Memory B cell (primary cell): ENCODE measurements around the gene SNAPC5.
A peak's percentile ranks its signal among the peaks of the same experiment; 100 is the strongest.
"Not testable (repeated sequence)": the region's sequence is repeated elsewhere in the genome, so short reads cannot be mapped to it uniquely, and the experiment has no call there.

Experiments used
- ATAC-seq: fragments of 150-1000 bp; cut with Tn5 transposase; 2 replicates; pipeline ENCODE4 v1.10.0; 2021; ENCODE audit warnings: low read depth, mild to moderate bottlenecking, moderate library complexity
- DNase-seq, 2 donors: peaks; one replicate each; pipeline ENCODE4 v3.0.0; 2022; ENCODE audit warnings: low spot score in 2 of 2
- H3K27ac Mint-ChIP-seq: one replicate; pipeline ENCODE4 v1.8.0; 2022; ENCODE audit warnings: mild to moderate bottlenecking, moderate library complexity, mixed read lengths
- H3K27me3 Mint-ChIP-seq: one replicate; pipeline ENCODE4 v1.8.0; 2022; ENCODE audit warnings: mixed read lengths
- H3K36me3 Mint-ChIP-seq: one replicate; pipeline ENCODE4 v1.8.0; 2022; ENCODE audit warnings: mild to moderate bottlenecking, mixed read lengths
- H3K4me1 Mint-ChIP-seq: one replicate; pipeline ENCODE4 v1.8.0; 2022; ENCODE audit warnings: mixed read lengths
- H3K4me3 Mint-ChIP-seq: one replicate; pipeline ENCODE4 v1.8.0; 2022; ENCODE audit warnings: mild to moderate bottlenecking, moderate library complexity, mixed read lengths
- H3K9me3 Mint-ChIP-seq: one replicate; pipeline ENCODE4 v1.8.0; 2022; ENCODE audit warnings: mixed read lengths

Gene SNAPC5

GRCh38 chr15:66503041-66503648 lies 5.6 kb upstream of the SNAPC5 start:
- not testable (repeated sequence) for DNase-seq, H3K9me3 Mint-ChIP-seq, H3K27me3 Mint-ChIP-seq, ATAC-seq
- Mint-ChIP-seq H3K36me3 (peaks cover 13% of the 10 kb centered on the region), H3K4me3 (peak overlapping the region; percentile 100), H3K27ac (peak overlapping the region; percentile 96), H3K4me1 (peaks cover 21% of the 10 kb centered on the region)

GRCh38 chr15:66502491-66502890 lies 4.9 kb upstream of the SNAPC5 start:
- H3K4me3 Mint-ChIP-seq, result peak overlapping the region; percentile 100
- ATAC-seq (no peak), DNase-seq (no peak)
- H3K27me3 Mint-ChIP-seq, result no peaks in the 10 kb centered on the region
- H3K4me1 Mint-ChIP-seq, result peaks cover 24% of the 10 kb centered on the region
- H3K27ac Mint-ChIP-seq, result peak overlapping the region; percentile 96
- peaks cover 16% of the 10 kb centered on the region for H3K36me3 Mint-ChIP-seq
- H3K9me3 Mint-ChIP-seq, result no peaks in the 10 kb centered on the region

- H3K36me3 Mint-ChIP-seq, result peaks cover 16% of the 10 kb centered on the region
- H3K4me1 Mint-ChIP-seq, result peaks cover 21% of the 10 kb centered on the region
- H3K4me3 Mint-ChIP-seq, DNase-seq, H3K9me3 Mint-ChIP-seq, H3K27me3 Mint-ChIP-seq, ATAC-seq: not testable (repeated sequence)
- peak overlapping the region; percentile 56 for H3K27ac Mint-ChIP-seq
These were observed 2.8 kb upstream of the SNAPC5 start for GRCh38 chr15:66500346-66500745.

- DNase-seq, result peak; percentile 29 to 45
These were observed 1.2 kb upstream of the SNAPC5 start for GRCh38 chr15:66498501-66499386.

GRCh38 chr15:66496951-66497501 lies 536 bp downstream of the SNAPC5 start:
- peak overlapping the region; percentile 98 for H3K27ac Mint-ChIP-seq
- ATAC-seq (peak; percentile 28), DNase-seq (no peak)
- H3K4me3 Mint-ChIP-seq, result peak overlapping the region; percentile 98
- H3K36me3 Mint-ChIP-seq, result peaks cover 22% of the 10 kb centered on the region
- peaks cover 17% of the 10 kb centered on the region for H3K4me1 Mint-ChIP-seq
- no peaks in the 10 kb centered on the region for H3K27me3 Mint-ChIP-seq
- H3K9me3 Mint-ChIP-seq, result no peaks in the 10 kb centered on the region

More at GRCh38 chr15:66498501-66499386, 1.2 kb upstream of the SNAPC5 start:
- peaks cover 22% of the 10 kb centered on the region for H3K4me1 Mint-ChIP-seq
- no peaks in the 10 kb centered on the region for H3K9me3 Mint-ChIP-seq
- H3K36me3 Mint-ChIP-seq, result peaks cover 18% of the 10 kb centered on the region
- peak overlapping the region; percentile 56 for H3K27ac Mint-ChIP-seq
- H3K4me3 Mint-ChIP-seq, result no peak overlapping the region
- H3K27me3 Mint-ChIP-seq, result no peaks in the 10 kb centered on the region
- ATAC-seq, result no peak

- H3K36me3 Mint-ChIP-seq, result peaks cover 15% of the 10 kb centered on the region
These were observed 3.3 kb downstream of the SNAPC5 start for GRCh38 chr15:66494262-66494661.

GRCh38 chr15:66491846-66492245 lies 5.7 kb downstream of the SNAPC5 start:
- ATAC-seq, result no peak
- Mint-ChIP-seq H3K27ac (no peak overlapping the region), H3K4me1 (peaks cover 10% of the 10 kb centered on the region), H3K9me3 (no peaks in the 10 kb centered on the region), H3K27me3 (no peaks in the 10 kb centered on the region), H3K36me3 (peaks cover 13% of the 10 kb centered on the region), H3K4me3 (no peak overlapping the region)
- DNase-seq, result no peak

More at GRCh38 chr15:66494262-66494661, 3.3 kb downstream of the SNAPC5 start:
- no peak overlapping the region for H3K4me3 Mint-ChIP-seq
- no peaks in the 10 kb centered on the region for H3K9me3 Mint-ChIP-seq
- H3K4me1 Mint-ChIP-seq, result peaks cover 14% of the 10 kb centered on the region
- H3K27ac Mint-ChIP-seq, result peak overlapping the region; percentile 21
- DNase-seq, result no peak
- ATAC-seq, result no peak
- H3K27me3 Mint-ChIP-seq, result no peaks in the 10 kb centered on the region

GRCh38 chr15:66489179-66489791 lies 8.3 kb downstream of the SNAPC5 start:
- H3K4me1 Mint-ChIP-seq, result peaks cover 1% of the 10 kb centered on the region
- DNase-seq (no peak), ATAC-seq (no peak)
- peaks cover 17% of the 10 kb centered on the region for H3K36me3 Mint-ChIP-seq
- no peaks in the 10 kb centered on the region for H3K27me3 Mint-ChIP-seq
- H3K9me3 Mint-ChIP-seq, result no peaks in the 10 kb centered on the region
- no peak overlapping the region for H3K27ac Mint-ChIP-seq
- no peak overlapping the region for H3K4me3 Mint-ChIP-seq

- no peak for ATAC-seq
- H3K27ac Mint-ChIP-seq, result no peak overlapping the region
- H3K27me3 Mint-ChIP-seq, result no peaks in the 10 kb centered on the region
These were observed 9.0 kb downstream of the SNAPC5 start for GRCh38 chr15:66488525-66488924.

GRCh38 chr15:66486887-66487286 lies 10.7 kb downstream of the SNAPC5 start:
- DNase-seq (no peak), ATAC-seq (no peak)
- Mint-ChIP-seq H3K27me3 (no peaks in the 10 kb centered on the region), H3K9me3 (no peaks in the 10 kb centered on the region), H3K27ac (peak overlapping the region; percentile 63), H3K36me3 (peaks cover 21% of the 10 kb centered on the region), H3K4me3 (no peak overlapping the region), H3K4me1 (no peaks in the 10 kb centered on the region)

More at GRCh38 chr15:66488525-66488924, 9.0 kb downstream of the SNAPC5 start:
- Mint-ChIP-seq H3K9me3 (no peaks in the 10 kb centered on the region), H3K4me1 (no peaks in the 10 kb centered on the region), H3K36me3 (peaks cover 15% of the 10 kb centered on the region), H3K4me3 (no peak overlapping the region)
- DNase-seq, result no peak

- no peaks in the 10 kb centered on the region for H3K27me3 Mint-ChIP-seq
- H3K9me3 Mint-ChIP-seq, result no peaks in the 10 kb centered on the region
- no peak for ATAC-seq
- H3K27ac Mint-ChIP-seq, result no peak overlapping the region
- no peak for DNase-seq
- H3K4me1 Mint-ChIP-seq, result no peaks in the 10 kb centered on the region
- peaks cover 28% of the 10 kb centered on the region for H3K36me3 Mint-ChIP-seq
- no peak overlapping the region for H3K4me3 Mint-ChIP-seq
These were observed 12.9 kb downstream of the SNAPC5 start for GRCh38 chr15:66484539-66485112.

- Mint-ChIP-seq H3K36me3 (peaks cover 29% of the 10 kb centered on the region), H3K9me3 (no peaks in the 10 kb centered on the region), H3K4me1 (peaks cover 4% of the 10 kb centered on the region), H3K27me3 (no peaks in the 10 kb centered on the region), H3K27ac (peak overlapping the region; percentile 12), H3K4me3 (no peak overlapping the region)
- no peak for DNase-seq
- no peak for ATAC-seq
These were observed 14.4 kb downstream of the SNAPC5 start for GRCh38 chr15:66483131-66483566.

GRCh38 chr15:66482539-66482938 lies 15.0 kb downstream of the SNAPC5 start:
- H3K4me1 Mint-ChIP-seq, result peaks cover 4% of the 10 kb centered on the region
- no peak overlapping the region for H3K4me3 Mint-ChIP-seq
- ATAC-seq (no peak), DNase-seq (no peak)
- H3K27ac Mint-ChIP-seq, result peak overlapping the region; percentile 12
- H3K9me3 Mint-ChIP-seq, result no peaks in the 10 kb centered on the region
- no peaks in the 10 kb centered on the region for H3K27me3 Mint-ChIP-seq
- peaks cover 29% of the 10 kb centered on the region for H3K36me3 Mint-ChIP-seq
